Measurements from ENCODE around the gene PRKCH. TPM values are rescaled to one million over a fixed set of nuclear protein-coding genes. Genes with fewer than 3 reads are reported as not detected.

The PRKCH gene
- total RNA-seq, 4 donors from 2014 or later: 17.9 to 28.7 (median 25.0) TPM

DNA sequence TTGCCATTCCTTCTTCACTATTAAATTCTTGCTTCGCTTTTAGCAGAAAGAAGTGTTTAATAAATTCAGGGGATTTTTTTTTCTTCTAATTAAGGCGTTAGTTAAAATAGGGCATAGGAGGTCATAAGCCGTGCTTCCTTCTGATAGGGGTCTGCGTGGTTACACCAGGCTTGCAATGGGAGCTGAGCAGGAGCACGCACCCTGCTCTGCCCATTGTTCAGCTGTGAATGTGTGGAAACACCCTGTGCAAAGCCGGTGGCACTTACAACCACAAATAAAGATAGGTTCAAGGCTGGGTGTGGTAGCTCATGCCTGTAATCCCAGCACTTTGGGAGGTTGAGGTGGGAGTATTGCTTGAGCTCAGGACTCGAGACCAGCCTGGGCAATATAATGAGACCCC is 162.1 kb downstream of the PRKCH start:
- H3K9me3 ChIP-seq: no peaks in the 10 kb centered on the region
- H3K36me3 ChIP-seq: no peaks in the 10 kb centered on the region
- TF ChIP-seq, protein P1, sequence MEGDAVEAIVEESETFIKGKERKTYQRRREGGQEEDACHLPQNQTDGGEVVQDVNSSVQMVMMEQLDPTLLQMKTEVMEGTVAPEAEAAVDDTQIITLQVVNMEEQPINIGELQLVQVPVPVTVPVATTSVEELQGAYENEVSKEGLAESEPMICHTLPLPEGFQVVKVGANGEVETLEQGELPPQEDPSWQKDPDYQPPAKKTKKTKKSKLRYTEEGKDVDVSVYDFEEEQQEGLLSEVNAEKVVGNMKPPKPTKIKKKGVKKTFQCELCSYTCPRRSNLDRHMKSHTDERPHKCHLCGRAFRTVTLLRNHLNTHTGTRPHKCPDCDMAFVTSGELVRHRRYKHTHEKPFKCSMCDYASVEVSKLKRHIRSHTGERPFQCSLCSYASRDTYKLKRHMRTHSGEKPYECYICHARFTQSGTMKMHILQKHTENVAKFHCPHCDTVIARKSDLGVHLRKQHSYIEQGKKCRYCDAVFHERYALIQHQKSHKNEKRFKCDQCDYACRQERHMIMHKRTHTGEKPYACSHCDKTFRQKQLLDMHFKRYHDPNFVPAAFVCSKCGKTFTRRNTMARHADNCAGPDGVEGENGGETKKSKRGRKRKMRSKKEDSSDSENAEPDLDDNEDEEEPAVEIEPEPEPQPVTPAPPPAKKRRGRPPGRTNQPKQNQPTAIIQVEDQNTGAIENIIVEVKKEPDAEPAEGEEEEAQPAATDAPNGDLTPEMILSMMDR (IDR thresholded peaks at IDR 0.05): no peak
- TF ChIP-seq POLR2A (IDR thresholded peaks at IDR 0.05) (no peak), EP300 (IDR thresholded peaks at IDR 0.05) (no peak), POLR2AphosphoS5 (IDR thresholded peaks at IDR 0.05) (no peak)
- peaks cover 0 to 19% (median 0%) of the 10 kb centered on the region in 3 donors for H3K4me1 ChIP-seq
- no peaks in the 10 kb centered on the region for H3K27me3 ChIP-seq
- ATAC-seq: no peak
- H3K4me3 ChIP-seq: no peak overlapping the region
- H3K27ac ChIP-seq: no peak overlapping the region
- 100% methylated on average over 1 to 5 of the region's 7 CpGs for WGBS, 2 donors (ENCODE audit: low coverage in 1 of 2)

DNA sequence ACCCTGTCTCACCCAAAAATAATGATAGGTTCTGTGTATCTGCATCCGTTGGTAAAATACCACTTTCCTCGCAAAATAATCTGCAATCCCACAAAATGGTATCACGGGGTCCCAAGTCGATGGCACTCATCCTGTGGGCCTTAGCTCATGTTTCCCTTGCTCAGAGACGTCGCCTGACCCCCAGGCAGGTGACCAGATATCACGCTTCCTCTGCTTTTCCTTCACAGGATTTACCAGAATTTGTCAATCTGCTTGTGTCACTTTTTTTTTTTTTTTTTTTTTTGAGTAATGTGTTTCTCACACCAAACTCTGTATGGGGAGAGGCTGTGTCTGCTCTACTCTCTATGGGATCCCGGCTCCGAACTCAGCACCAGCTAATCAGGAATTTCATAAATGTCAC is 162.7 kb downstream of the PRKCH start:
- no peak overlapping the region for H3K27ac ChIP-seq
- 94 to 98% methylated on average over 7 of the region's 9 CpGs for WGBS, 2 donors (ENCODE audit: low coverage in 1 of 2)
- no peak for ATAC-seq

DNA sequence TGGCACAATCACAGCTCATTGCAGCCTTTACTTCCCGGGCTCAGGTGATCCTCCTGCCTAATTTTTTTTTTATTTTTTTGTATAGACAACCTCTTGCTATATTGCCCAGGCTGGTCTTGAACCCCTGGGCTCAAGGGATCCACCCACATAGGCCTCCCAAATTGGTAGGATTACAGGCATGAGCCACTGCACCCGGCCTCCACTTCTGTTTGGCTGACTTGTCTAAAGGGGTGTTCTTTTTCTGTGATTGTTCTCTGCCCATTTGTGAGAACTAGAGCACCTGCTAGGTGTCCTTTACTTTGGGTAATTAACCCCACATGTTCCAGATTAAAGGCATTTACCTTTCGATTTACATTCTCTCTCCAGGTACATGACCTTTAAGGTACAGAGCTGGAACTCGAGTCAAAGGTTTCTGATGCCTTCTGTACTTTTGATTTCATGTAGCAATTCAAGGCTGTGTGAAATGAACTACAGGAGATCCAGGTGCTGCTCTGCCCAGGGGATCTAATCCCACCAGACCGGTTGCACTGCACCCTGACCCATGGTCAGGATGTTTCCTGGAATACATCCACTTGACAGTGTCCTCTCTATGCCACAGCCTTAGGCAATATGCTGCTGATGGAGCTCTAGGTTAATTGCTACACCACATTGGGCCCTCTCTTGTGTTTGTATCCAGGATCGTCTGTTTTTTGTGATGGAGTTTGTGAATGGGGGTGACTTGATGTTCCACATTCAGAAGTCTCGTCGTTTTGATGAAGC is 163.6 kb downstream of the PRKCH start:
- no peak for ATAC-seq
- Histone ChIP-seq H3K4me3 (no peak overlapping the region), H3K4me1 (peaks cover 0 to 20% (median 4%) of the 10 kb centered on the region in 3 donors), H3K27ac (no peak overlapping the region), H3K27me3 (no peaks in the 10 kb centered on the region), H3K9me3 (no peaks in the 10 kb centered on the region), H3K36me3 (no peaks in the 10 kb centered on the region)
- 86 to 87% methylated on average over 5 to 7 of the region's 8 CpGs for WGBS, 2 donors (ENCODE audit: low coverage in 1 of 2)
- TF ChIP-seq, protein P1 (IDR thresholded peaks at IDR 0.05): no peak
- TF ChIP-seq POLR2AphosphoS5 (IDR thresholded peaks at IDR 0.05): no peak
- no peak for TF ChIP-seq EP300 (IDR thresholded peaks at IDR 0.05)
- TF ChIP-seq POLR2A (IDR thresholded peaks at IDR 0.05): no peak

More for the DNA sequence above, 162.7 kb downstream of the PRKCH start:
- Histone ChIP-seq H3K36me3 (no peaks in the 10 kb centered on the region), H3K4me3 (no peak overlapping the region), H3K4me1 (peaks cover 0 to 19% (median 2%) of the 10 kb centered on the region in 3 donors), H3K9me3 (no peaks in the 10 kb centered on the region), H3K27me3 (no peaks in the 10 kb centered on the region)
- TF ChIP-seq POLR2AphosphoS5 (IDR thresholded peaks at IDR 0.05) (no peak), EP300 (IDR thresholded peaks at IDR 0.05) (no peak), POLR2A (IDR thresholded peaks at IDR 0.05) (no peak)
- TF ChIP-seq, protein P1 (IDR thresholded peaks at IDR 0.05): no peak

DNA sequence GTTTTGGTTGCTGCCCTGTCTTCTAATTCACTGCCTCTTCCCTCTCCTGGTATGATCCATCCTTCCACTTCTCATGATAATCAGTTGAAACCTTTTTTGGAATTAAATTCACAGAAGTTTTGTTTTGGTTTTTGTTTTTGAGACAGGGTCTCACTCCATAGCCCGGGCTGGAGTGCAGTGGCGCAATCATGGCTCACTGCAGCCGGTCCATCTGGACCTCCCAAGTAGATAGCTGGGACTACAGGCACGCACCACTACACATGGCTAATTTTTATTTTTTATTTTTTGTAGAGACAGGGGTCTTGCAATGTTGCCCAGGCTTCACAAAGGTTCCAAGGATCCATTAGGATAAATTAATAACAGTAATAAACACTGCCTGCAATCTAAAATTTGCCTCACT is 164.3 kb downstream of the PRKCH start:
- no peak for ATAC-seq
- TF ChIP-seq POLR2A (IDR thresholded peaks at IDR 0.05): no peak
- TF ChIP-seq, protein P1 (IDR thresholded peaks at IDR 0.05): no peak
- TF ChIP-seq POLR2AphosphoS5 (IDR thresholded peaks at IDR 0.05): no peak
- TF ChIP-seq EP300 (IDR thresholded peaks at IDR 0.05): no peak
- WGBS, 2 donors (ENCODE audit: low coverage in 1 of 2): 74% methylated on average over 4 of the region's 4 CpGs; no CpG with 5 or more reads in 1 of the 2 donors
- Histone ChIP-seq H3K27me3 (no peaks in the 10 kb centered on the region), H3K36me3 (no peaks in the 10 kb centered on the region), H3K27ac (no peak overlapping the region), H3K9me3 (no peaks in the 10 kb centered on the region), H3K4me1 (peaks cover 0 to 21% (median 4%) of the 10 kb centered on the region in 3 donors), H3K4me3 (no peak overlapping the region)
